Middle frontal gyrus (tissue), 1 donor: ENCODE results near the gene MSN.

Experiments used
- DNase-seq: peaks from one replicate; pipeline ENCODE4 v3.0.0-alpha.2; 2015; ENCODE audit warnings: low spot score; ENCODE audit errors: extremely low spot score

MSN gene

GRCh38 chrX:65783746-65784145, 116.3 kb downstream of the MSN start:
- no peak for DNase-seq
